ENCODE results near the gene HES7.
"Not testable (repeated sequence)": the region's sequence is repeated elsewhere in the genome, so short reads cannot be mapped to it uniquely, and the experiment has no call there.

HES7 gene

GRCh38 chr17:8123695-8124349, at the start of gene HES7:
HES7 (minus strand) TSS chr17:8124106; CDS start chr17:8124084, 22 bp downstream.
- in situ Hi-C loops (cut with MboI; ENCODE audit: low sequenced_read_pairs): no loop called here

GRCh38 chr17:8173056-8173870, 49.4 kb upstream of the HES7 start:
- in situ Hi-C loops (cut with MboI; ENCODE audit: low sequenced_read_pairs): no loop called here

GRCh38 chr17:8170186-8170585, 46.3 kb upstream of the HES7 start:
- in situ Hi-C loops (cut with MboI; ENCODE audit: low sequenced_read_pairs): not testable (repeated sequence)

DNA sequence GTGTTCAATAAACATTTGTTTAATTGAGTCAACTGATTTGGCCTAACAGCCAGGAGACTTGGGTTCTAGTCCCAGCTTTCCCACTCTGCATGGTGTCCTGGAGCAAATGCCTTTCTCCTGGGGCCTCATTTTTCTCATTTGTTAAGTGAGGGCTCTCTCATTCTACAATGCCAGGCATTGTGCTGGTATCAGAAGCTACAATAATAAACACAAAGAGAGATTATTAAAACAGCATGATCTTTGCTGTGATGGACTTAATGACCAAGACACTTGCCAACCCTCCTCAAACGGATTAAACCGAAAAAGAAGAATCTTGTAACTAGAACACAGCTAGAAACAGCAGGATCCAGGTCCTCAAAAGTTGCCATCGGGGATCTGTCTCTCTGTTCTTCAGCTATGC, 43.6 kb upstream of the HES7 start:
- in situ Hi-C loops (cut with MboI; ENCODE audit: low sequenced_read_pairs): no loop called here

DNA sequence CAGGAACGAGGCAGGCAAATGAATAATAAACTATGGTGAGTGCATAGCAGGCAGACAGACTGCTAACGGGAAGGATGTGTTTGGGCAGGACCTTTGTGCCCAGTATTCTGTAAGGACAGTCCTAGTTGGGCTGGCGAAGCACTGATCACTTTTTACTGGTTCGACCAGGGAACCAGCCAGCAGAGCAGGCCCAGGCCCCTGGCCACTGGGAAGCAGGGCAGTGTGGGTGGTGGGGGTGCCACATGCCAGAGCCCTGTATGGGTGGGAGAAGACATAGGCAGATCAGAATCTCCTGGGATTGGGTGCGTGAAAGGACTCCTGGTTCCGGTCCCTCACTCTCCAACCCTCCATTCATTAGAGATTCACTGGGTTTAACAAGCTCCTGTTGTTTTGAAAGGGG, 42.8 kb upstream of the HES7 start:
- in situ Hi-C loops (cut with MboI; ENCODE audit: low sequenced_read_pairs): no loop called here

- in situ Hi-C loops (cut with MboI; ENCODE audit: low sequenced_read_pairs): no loop called here
Observed at GRCh38 chr17:8164815-8165131, 40.9 kb upstream of the HES7 start.

GRCh38 chr17:8163978-8164814, 40.3 kb upstream of the HES7 start:
- in situ Hi-C loops (cut with MboI; ENCODE audit: low sequenced_read_pairs): no loop called here

- in situ Hi-C loops (cut with MboI; ENCODE audit: low sequenced_read_pairs): no loop called here
Observed at GRCh38 chr17:8162997-8163977, 39.4 kb upstream of the HES7 start.

DNA sequence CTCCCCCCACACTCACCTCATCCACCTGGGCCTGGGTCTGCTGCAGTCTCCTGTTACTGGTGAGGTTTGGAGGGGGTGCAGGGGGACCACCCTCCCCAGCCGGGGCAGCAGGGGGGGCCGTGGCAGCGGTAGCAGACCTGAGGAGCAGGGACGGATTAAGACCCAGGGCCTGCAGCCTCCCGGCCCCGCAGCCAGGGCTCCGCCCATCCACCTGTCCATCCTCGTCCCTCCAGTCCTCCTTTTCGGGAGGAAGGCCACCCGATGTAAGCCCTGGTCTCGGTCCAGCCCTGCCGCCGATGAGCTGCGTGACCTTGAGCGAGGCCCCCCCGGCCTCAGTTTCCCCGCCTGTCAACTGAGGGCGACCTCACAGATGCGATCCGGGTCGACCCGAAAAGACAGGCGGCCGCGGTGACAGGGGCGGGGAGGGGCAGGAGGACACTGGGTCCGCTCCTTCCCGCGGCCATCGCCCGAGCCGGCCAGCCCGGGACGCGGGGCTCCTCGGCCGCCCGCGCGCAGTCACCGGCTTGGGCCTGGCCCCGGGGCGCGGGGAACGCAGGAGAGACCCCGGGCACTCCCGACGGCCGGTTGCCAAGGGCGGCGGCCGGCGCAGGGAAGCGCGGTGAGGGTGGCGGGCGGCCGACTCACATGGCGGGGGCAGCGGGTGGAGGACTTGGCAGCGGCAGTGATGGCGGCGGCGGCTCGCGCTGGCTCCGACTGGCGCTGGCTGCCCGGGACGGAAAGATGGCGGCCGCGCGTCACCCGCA, 38.5 kb upstream of the HES7 start, which contains the start of gene VAMP2:
TSS of gene VAMP2 (minus strand) at position 716 of the 764 bp plus-strand sequence. CDS start at position 647, 69 bp downstream.
- in situ Hi-C loops (cut with MboI; ENCODE audit: low sequenced_read_pairs): no loop called here

GRCh38 chr17:8161289-8162232, 37.7 kb upstream of the HES7 start:
- in situ Hi-C loops (cut with MboI; ENCODE audit: low sequenced_read_pairs): no loop called here

GRCh38 chr17:8160741-8161221, 36.9 kb upstream of the HES7 start:
- in situ Hi-C loops (cut with MboI; ENCODE audit: low sequenced_read_pairs): no loop called here

DNA sequence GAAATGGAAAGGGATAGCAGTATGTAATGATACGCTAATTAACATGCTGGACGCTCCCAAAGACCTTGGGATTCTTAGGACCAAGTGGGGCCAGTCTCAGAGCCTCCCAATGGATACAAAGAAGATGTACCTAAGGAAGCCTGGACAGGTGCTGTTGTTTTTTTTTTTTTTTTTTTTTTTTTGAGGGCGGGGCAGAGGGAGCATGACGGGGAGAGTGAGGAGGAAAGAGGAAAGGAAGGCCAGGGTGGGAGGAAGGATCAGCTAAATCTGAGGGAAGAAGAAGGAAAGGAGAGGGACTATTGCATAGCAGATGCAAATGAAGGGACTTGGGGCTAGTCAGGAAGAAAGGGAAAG, 36.3 kb upstream of the HES7 start:
- in situ Hi-C loops (cut with MboI; ENCODE audit: low sequenced_read_pairs): no loop called here

DNA sequence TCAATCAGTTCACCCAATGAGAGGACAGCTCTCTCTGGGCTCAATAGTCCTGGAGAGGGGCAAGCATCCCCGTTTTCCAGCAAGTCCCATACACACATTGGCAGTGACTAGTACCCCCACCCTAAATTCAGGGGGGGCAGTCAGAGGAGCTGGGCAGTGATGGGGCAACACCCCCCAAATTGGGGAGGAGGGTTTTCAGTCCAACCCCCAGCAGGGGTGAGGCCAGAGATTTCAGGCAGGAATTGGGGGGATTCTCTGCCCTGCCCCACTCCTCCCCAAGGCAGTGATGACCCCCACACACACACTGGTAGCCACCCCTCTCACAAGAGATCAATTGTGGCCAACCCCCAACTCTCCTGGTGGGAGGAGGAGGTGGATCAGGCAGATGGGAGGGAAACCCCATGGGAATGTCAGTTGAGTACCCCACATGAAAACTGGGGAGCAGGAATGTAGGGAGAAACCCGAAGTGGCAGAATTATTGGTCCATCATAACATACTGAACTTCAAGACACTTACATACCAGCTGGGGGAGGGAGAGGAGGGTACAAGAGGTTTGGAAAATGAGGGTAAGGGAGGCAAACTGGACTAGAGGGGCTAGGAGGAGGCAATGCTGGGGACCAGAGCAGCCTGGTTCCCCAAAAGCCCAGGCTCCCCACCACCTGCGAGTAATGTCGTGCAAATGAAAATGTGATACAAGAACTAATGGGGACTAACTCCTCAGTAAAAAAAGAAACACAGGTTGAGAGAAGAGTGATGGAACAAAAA, 35.7 kb upstream of the HES7 start:
- in situ Hi-C loops (cut with MboI; ENCODE audit: low sequenced_read_pairs): no loop called here

DNA sequence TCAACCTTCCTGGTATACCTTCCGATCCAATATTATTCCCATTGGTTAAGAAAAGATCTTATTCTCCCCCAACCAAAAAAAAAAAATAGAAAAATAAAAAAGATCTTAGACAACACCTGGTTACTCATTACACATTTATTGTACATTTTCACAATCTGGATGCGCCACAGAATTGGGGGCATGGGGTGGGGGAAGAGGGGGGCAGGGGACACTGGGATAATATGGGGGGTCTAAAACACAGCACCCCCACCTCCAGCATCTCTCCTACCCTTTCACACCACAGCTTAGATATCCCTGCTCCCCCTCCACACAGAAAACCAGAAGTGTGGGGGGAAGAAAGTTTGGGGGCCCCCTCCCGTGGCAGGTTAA, 35.1 kb upstream of the HES7 start:
- in situ Hi-C loops (cut with MboI; ENCODE audit: low sequenced_read_pairs): no loop called here

DNA sequence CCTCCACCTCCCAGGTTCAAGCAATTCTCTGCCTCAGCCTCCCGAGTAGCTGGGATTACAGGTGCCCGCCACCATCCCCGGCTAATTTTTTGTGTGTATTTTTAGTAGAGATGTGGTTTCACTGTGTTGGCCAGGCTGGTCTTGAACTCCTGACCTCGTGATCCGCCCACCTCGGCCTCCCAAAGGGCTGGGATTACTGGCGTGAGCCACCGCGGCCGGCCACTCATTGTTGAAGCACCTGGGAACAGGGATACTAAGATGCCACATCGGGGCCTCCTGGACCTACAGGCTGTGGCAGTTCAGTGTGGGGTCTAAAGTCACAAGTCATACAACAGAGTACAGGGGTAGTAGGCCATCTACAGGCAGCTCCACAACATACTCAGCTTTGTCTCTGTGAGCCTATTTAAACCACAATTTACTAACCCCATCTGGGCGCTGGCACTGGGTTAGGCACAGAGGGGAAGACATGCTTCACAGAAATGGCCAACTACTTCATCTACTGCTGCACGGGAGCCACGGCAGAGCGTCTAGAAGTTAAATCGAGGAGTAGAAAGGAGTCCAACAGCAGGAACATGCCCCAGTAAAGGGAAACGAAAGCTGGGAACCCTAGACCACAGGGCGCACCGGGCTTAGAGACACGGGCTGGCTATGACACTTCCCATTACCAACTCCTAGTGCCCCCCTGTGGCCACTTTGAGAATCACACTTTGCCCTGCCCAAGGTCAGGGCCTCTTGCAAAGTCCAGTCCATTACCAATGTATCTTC, 34.5 kb upstream of the HES7 start:
- in situ Hi-C loops (cut with MboI; ENCODE audit: low sequenced_read_pairs): no loop called here

DNA sequence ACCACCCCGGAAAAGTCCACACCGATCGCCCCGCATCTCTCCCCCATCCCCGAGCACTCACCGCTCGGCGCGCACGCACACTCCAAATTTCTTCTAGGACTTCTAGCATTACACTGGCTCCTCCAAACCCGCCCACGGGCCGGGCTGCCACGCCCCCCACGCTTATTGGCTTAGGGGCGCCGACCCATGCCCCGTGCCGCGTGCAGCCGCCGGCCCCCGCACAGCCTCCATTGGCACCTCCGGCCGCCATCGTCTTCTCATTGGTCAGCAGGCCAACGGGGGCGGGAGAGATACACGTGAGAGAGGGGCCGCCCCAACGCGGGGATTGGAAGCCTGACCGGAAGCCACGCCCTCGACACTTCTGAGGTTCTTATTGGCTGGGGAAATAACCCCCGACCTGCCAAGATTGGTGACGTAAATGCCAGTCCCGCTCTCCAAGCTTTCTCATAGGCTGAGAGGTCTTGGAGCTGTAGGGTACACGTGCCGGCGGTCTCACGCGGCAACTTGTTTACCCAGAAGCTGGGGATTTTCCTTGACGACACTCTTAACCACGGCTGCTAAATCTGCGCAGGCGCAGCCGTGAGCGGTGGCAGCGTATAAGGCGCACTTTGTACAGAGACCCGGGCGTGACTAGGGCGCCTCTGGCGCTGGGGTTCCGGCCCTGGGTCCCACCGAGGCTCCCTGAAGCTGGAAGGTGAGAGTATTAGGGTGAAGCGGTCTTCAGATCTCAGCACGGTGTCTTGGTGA, 32.5 kb upstream of the HES7 start:
- in situ Hi-C loops (cut with MboI; ENCODE audit: low sequenced_read_pairs): no loop called here

DNA sequence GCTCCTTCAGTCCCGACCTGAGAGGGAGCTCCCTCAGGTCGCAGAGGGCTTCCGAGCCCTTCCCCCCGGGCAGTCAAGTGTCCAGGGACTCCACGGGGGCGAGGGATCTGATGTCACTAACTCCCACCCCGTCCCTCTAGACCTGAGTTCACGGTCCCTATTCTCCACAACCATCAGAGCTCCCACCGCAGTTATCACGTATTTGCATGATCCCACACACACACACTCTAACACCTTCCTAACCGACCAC, 32.0 kb upstream of the HES7 start:
- in situ Hi-C loops (cut with MboI; ENCODE audit: low sequenced_read_pairs): no loop called here

Data from HL-60/S4 (cell line).